Measurements from ENCODE around the gene GALNT1.

- TF ChIP-seq, protein P1, sequence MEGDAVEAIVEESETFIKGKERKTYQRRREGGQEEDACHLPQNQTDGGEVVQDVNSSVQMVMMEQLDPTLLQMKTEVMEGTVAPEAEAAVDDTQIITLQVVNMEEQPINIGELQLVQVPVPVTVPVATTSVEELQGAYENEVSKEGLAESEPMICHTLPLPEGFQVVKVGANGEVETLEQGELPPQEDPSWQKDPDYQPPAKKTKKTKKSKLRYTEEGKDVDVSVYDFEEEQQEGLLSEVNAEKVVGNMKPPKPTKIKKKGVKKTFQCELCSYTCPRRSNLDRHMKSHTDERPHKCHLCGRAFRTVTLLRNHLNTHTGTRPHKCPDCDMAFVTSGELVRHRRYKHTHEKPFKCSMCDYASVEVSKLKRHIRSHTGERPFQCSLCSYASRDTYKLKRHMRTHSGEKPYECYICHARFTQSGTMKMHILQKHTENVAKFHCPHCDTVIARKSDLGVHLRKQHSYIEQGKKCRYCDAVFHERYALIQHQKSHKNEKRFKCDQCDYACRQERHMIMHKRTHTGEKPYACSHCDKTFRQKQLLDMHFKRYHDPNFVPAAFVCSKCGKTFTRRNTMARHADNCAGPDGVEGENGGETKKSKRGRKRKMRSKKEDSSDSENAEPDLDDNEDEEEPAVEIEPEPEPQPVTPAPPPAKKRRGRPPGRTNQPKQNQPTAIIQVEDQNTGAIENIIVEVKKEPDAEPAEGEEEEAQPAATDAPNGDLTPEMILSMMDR (IDR thresholded peaks at IDR 0.05 in 8 of 11, conservative IDR thresholded peaks at IDR 0.05 in 3 of 11): no peak
- TF ChIP-seq POLR2A (IDR thresholded peaks at IDR 0.05): no peak
- TF ChIP-seq POLR2AphosphoS5 (IDR thresholded peaks at IDR 0.05): no peak
Observed at GRCh38 chr18:35610089-35610488, 28.5 kb downstream of the GALNT1 start.
